NCI-H187 treated with DMSO at 0.1 percent for 48 hours (cell line): ENCODE measurements around the gene SLC25A21.
"Not testable (repeated sequence)": the region's sequence is repeated elsewhere in the genome, so short reads cannot be mapped to it uniquely, and the experiment has no call there.

Experiments used
- DNase-seq: peaks from one replicate; lab custom pipeline; 2025; lab: John Stamatoyannopoulos, UW

The SLC25A21 gene

DNA sequence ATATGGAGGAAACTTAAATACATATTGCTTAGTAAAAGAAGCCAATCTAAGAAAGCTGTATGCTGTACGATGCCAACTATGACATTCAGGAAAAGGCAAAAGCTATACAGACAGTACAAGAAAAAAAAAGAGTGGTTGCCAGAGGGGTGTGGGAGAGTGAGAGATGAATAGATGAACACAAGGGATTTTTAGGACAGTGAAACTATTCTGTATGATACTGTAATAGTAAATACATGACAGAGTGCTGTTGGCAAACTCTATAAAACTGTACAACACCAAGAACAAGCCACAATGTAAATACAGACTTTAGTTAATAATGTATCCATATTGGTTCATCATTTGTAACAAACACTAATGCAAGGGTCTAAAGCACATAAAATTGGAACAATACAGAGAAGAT is 14.5 kb upstream of the SLC25A21 start:
- DNase-seq: no peak

DNA sequence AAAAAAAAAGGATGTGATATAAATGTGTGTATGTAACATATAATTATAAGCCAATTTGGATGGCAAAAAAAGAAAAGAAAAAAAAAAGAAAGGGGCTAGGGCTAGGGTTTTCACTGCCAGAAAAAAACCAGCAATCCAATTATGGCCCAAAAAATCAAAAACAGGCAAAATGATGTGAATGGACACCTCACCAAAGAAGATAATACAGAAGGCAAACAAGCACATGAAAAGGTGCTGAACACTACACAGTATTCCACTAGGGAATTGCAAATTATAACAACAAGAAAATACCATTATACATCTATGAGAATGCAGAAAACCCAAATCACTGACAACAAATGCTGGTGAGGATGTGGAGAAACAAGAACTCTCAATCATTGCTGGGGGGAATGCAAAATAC is 13.3 kb upstream of the SLC25A21 start:
- no peak for DNase-seq

DNA sequence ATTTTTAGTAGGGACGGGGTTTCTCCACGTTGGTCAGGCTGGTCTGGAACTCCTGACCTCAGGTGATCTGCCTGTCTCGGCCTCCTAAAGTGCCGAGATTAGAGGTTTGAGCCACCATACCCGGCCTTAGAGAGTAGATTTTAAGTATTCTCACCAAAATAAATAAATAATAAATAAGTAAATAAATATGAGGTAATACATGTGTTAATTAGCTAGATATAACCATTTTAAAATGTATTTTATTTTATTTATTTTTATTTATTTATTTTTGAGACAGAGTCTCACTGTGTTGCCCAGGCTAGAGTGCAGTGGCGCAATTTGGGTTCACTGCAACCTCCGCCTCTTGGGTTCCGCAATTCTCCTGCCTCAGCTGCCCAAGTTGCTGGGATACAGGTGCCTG is 12.1 kb upstream of the SLC25A21 start:
- not testable (repeated sequence) for DNase-seq

DNA sequence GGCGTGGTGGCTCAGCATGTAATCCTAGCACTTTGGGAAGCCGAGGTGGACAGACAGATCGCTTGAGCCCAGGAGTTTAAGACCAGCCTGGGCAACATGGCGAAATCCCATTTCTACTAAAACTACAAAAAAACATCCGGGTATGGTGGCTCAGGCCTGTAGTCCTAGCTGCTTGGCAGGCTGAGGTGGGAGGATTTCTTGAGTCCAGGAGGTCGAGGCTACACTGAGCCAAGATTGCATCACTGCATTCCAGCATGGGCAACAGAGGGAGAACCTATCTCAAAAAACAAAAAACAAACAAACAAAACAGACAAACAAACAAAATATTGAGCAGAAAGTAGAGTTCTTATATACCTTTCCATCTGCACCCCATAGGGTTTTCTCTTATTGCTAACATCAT is 9.0 kb upstream of the SLC25A21 start:
- no peak for DNase-seq

DNA sequence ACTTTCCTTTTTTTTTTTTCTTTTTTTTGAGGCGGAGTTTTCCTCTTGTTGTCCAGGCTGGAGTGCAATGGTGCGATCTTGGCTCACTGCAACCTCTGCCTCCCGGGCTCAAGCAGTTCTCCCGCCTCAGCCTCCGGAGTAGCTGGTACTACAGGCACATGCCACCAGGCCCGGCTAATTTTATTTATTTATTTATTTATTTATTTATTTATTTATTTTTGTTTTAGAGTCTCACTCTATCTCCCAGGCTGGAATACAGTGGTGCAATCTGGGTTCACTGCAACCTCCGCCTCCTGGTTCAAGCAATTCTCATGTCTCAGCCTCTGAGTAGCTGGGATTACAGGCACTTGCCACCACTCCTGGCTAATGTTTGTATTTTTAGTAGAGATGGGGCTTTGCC is 8.5 kb upstream of the SLC25A21 start:
- not testable (repeated sequence) for DNase-seq

DNA sequence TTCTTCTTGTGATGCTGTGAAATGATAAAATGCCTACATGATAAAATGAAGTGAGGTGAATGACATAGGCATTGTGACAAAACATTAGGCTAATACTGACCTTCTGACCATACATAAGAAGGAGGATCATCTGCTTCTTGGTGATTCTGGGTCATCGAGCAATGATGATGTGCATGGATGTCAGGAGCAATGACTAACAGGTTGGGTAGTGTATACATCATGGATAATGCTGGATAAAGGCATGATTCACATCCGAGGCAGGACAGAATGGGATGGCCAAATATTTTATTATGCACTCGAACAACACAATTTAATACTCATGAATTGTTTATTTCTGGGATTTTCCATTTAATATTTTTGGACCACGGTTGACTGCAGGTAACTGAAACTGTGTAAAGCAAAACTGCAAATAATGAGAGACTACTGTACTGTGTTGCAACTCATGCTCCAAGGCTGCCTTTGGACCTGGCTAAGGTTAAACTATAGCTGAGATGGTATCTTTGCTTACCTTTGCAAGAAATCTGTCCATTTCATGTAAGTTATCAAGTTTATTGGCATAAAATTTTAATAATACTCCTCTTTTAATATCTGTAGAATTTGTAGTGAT is 7.6 kb upstream of the SLC25A21 start:
- no peak for DNase-seq

DNA sequence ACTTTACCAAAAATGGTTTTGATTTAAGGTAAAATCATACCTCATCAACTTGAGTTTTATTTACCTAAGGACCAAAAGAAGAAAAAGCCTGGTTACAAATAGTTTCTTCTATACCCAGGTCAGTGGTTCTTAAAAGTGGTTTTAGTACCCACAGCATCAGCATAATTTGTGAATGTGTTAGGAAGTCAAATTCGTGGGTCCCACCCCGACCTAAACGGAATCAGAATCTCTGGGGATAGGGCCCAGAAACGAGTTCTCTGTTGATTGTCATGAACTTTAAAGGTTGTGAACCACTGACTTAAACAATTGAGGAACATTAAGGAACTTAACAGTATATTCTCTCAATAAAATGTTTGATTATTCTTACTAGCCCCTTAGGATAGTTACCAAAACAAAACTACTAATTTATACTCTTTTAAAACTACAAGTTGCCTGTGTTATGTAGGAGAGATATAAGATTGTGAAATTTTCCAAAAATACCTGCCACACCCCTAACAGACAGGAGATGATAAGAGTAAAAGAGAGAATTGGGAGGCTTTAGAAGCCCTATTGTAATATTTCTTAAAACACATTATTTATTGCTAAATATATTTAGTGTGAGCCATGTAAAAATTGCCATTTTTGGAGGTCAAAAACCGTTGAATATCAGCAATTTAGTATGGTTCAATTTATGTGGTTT is 669 bp upstream of the SLC25A21 start:
- no peak for DNase-seq

DNA sequence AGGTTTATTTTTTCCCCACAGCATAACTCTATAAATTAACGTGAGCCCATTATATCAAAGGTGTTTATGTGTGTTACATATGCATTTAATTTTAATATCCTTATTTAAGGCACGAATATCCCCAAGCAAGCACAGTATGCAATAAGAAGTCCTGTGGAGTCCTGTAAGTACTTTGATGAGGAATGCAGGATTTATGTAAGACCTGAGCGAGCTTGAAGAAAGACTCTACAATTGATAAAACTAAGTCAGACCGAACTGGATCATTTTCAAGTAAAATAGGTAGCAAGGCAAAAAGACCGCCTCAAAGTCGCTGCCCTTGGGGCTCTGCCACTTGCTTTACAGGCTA is 755 bp downstream of the SLC25A21 start:
- no peak for DNase-seq

DNA sequence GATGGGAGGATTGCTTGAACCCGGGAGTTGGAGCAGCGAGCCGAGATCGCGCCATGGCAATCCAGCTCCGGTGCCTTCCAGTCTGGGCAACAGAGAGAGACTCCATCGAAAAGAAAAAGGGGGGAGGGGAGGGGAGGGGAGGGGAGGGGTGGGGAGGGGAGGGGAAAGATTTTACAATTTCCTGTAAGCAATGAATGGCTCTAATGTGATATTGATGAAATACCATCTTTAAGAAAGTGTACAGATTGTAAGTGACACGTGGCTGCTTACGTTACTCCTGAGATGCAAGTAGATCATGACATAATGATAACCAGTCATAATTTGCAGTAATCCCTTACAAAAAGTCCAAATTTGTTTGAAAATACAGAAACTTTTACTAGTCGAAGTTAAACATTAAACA is 1.4 kb downstream of the SLC25A21 start:
- DNase-seq: no peak

DNA sequence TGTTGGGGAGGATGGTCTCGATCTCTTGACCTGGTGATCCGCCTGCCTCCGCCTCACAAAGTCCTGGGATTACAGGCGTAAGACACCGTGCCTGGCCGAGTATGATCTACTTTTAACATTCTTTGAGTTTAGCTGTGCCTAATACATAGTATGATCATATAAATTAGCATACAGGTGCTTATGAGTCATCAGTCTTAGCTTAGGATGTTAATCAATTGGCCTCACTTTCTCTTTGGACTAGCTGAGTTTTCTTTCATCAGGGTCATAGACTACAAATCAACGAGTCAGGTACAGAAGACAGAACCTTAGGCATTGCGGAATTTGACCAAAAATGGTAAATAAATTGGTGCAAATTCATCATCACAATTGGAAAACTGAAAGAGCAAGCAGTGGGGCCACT is 2.2 kb downstream of the SLC25A21 start:
- no peak for DNase-seq

DNA sequence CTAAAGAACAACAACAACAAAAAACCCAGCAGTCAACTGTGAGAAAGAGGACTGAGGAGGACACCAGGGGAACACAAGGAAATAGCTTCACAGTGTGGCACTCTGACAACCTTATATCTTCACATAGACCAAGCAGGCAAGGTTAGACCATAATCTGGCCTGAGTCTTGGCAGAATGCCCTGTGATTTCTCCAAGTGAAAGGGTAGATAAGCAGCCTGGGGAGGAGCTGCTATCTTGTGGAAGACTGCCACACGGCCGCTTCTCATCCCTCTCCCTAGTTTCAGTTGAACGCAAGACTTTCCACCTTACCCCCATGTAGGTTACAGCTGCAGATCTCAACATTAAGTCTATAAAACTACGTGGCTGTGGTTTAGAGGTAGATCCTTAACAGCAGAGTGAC is 3.7 kb downstream of the SLC25A21 start:
- no peak for DNase-seq

DNA sequence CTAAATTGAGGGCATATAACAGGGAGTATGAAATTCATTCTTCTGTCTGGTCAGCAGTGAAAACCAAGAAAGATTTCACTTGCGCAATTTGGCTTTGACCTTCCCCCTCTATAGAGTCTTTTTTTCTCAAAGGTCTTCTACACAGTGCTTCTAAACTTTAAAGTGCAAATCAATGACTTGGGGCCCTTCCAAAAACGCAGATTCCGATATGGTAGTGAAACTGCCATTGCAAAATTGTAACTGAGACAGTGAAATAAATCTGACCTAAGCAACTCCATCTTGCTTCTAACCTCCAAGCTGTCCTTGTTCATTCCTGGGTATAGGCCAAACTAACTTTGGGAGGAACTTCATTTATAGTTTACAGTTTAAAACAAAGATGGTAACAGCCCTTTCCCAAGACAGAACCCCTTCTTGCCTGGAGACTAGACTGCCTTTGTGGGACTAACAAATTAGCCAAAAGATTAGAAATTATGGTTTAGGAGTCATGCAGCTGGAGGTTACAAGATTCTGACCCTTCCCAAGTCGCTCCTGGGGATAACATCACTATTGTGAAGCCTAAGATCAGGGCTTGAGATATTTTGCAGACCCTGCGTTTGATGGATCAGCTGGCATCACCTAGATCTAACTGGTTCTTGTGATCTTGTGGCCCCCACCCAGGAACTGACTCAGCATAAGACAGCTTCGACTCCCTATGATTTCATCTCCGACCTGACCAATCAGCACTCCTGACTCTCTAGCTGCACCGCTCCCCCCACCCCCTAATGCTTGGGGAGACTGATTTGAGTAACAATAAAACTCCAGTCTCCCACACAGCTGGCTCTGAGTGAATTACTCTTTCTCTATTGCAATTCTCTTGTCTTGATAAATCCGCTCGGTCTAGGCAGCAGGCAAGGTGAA is 5.0 kb downstream of the SLC25A21 start:
- DNase-seq: no peak

DNA sequence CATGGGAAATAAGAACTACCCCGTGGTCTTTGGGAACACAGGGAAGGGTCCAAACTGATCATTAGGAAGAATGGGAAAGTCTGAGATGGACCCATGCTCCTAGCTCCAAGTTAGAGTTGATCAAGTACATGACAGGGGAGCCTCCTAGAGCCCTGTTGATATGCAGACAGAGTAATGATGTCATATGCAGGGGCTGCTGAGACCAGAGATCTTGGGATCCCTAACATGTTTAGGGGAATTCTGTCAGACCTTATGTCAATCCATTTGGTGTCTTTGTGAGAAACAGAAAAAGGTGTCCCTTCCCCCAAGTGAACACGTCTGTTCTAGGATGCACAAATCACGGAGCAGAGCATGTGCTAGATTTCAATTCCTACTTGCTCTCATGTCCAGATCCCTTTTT is 6.6 kb downstream of the SLC25A21 start:
- no peak for DNase-seq

DNA sequence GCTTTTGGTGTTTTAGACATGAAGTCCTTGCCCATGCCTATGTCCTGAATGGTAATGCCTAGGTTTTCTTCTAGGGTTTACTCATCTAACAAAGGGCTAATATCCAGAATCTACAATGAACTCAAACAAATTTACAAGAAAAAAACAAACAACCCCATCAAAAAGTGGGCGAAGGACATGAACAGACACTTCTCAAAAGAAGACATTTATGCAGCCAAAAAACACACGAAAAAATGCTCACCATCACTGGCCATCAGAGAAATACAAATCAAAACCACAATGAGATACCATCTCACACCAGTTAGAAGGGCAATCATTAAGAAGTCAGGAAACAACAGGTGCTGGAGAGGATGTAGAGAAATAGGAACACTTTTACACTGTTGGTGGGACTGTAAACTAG is 10.1 kb downstream of the SLC25A21 start:
- DNase-seq: not testable (repeated sequence)

DNA sequence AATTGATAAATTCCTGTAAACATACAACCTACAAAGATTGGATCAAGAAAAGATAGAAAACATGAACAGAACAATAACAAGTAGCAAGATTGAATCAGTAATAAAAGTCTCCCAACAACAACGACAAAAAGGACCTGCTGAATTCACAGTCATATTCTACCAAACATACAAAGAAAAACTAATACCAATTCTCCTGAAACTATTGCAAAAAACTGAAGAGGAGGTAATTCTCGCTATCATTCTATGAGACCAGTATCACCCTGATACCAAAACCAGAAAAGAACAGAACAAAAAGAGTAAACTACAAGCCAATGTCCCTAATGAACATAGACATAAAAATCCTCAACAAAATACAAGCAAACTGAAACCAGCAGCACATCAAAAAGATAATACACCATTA is 14.4 kb downstream of the SLC25A21 start:
- DNase-seq: no peak

DNA sequence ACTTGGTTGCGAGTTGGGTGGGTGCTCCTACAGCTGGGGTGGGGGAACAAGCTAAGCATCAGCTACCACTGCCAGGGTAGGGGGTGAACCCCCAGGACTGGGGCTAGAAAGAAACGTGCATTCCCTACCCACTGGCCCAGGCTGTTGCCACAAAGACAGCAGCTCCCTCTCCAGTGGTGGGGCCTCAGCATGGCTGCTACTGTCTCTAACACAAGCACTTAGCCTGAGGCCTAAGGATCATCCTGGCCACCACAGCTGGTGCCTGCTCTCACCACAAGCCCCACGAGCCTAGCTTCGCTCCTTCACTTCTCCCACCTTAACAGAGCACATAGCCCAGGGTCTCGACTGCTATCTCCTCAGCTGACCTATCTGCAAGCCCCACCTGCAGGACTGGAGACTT is 18.9 kb downstream of the SLC25A21 start:
- DNase-seq: no peak

DNA sequence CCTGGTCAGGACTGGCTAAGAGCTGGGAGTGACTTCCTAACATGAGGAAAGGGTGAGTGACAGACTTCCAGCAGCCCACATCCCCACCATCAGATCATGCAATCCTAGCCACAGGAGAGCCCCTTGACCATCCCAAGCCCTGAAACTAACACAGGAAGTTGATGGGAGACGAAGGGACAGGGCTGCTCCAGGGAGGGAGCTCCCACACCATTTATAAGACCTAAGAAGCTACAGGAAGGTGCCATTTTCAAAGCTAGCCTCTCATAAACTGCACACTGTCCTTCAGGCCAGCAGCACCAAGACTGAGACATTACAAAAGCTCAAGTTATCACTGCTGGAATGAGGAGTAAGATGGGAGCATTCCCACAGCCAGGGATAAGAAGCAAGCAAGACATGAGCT is 19.4 kb downstream of the SLC25A21 start:
- DNase-seq: no peak

DNA sequence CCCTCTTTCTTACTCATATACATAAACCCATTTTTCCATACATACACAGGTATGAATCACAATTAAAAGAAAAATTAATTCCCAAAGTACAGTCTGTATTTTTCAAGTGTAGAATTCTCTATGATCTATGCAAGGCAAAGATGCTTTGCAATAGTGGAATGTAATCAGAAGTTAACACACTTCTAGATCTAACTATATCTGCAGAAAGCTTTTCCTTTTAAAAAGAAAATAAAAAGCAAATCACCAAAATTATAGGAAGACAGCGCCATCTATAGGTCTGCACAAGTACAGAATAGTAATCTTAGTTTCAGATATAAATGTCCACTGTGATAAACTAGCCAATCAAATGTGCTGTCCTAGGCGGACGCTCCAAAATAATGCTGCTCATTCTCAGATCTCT is 22.0 kb downstream of the SLC25A21 start:
- peak; percentile 46 for DNase-seq

DNA sequence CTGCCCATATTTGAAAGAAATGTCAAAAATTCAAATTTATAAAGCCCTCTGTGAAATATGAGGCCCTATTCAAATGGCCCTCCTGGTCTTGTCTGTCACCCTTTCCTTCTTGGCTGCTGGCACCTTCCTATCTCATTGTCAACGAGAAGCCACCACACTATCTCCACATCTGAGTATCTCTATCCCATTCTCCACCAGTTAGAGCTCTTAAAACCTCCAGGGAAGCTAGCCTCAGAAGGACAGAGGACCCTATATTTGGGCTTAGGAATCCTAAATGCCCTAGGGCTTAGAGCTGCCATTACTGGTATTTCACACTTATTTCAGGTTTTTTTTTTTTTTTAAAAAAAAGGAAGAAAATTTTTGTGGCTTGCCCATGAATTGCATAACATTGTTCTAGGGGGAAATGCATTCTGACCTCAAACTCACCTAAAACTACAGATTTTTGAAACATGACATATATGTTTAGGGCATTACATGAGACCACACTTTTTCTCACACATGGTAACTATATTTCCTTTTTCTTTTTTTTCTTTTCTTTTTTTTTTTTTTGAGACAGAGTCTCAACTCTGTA is 25.0 kb downstream of the SLC25A21 start:
- DNase-seq: no peak

DNA sequence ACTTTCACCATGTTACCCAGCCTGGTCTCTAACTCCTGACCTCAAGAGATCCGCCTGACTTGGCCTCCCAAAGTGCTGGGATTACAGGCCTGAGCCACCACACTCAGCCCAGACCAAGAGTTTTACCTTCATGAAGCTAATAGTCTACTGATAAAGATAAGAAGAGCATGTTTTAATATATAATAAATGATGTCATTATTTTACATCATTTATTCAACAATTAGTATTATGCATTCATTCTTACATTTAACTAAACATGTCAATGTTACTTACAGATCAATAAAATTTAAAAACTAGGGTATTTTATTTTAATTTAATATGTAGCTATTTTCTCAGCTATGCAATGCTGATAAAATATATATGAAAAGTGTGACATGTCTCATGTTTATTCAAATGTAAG is 26.0 kb downstream of the SLC25A21 start:
- DNase-seq: not testable (repeated sequence)

DNA sequence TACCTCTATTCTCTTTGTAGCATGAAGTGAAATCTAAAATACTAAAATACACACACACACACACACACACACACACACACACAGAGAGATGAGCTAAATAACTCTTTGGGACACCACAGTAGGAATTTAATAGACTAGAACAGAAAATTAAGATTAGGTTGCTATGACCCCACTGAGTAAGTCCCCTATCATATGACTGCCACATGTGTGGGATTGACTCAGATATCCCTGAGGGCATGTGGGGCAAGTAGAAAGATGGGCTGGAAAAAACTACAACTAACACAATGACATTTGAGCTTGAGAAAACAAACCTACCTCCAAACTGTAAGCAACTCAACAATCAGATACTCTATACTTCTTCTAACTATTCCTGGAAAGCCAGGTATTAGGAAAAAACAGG is 27.0 kb downstream of the SLC25A21 start:
- DNase-seq: no peak

DNA sequence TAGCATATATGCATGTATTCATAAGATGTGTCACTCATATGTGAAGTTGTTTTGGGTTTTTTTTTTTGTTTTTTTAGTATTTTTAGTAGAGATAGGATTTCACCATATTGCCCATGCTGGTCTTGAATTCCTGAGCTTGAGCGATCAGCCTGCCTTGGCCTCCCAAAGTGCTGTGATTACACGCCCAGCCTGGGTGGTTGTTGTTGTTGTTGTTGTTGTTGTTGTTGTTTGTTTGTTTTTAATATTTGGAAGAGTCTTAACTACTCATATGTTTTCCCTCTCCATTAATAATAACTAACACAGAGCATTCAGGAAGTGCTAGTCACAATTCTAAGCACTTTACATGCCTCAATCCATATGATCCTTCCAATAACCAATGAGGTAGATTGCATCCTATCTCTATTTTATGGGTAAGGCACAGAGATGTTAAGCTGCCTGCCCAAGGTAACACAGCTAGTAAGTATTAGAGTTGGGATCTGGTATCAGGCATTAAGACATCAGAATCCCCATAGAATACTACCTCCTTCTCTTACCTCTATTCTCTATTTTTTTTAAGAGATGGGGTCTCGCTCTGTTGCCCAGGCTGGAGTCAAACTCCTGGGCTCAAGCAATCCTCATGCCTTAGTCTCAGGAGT is 27.6 kb downstream of the SLC25A21 start:
- DNase-seq: no peak
